Effector memory CD8-positive, alpha-beta T cell (primary cell): ENCODE results near the gene PTPN5.
A peak's percentile ranks its signal among the peaks of the same experiment; 100 is the strongest.

Experiments used
- ATAC-seq: fragments of 150-1000 bp; cut with Tn5 transposase; replicated peaks from 2 replicates; pipeline ENCODE4 v1.10.0; 2021; ENCODE audit warnings: mild to moderate bottlenecking, moderate library complexity
- DNase-seq, 3 experiments: peaks; one replicate each; pipeline ENCODE4 v3.0.0; 2021
- H3K27ac Mint-ChIP-seq, 2 donors: one replicate each; pipeline ENCODE4 v1.8.0; 2022; ENCODE audit warnings: mild to moderate bottlenecking in 2 of 2, mixed read lengths in 2 of 2, moderate library complexity in 2 of 2
- H3K27me3 Mint-ChIP-seq, 2 donors: one replicate each; pipeline ENCODE4 v1.8.0; 2022; ENCODE audit warnings: mixed read lengths in 2 of 2
- H3K36me3 Mint-ChIP-seq: one replicate; pipeline ENCODE4 v1.8.0; 2022; ENCODE audit warnings: mild to moderate bottlenecking, moderate library complexity, mixed read lengths; ENCODE audit not compliant: insufficient read depth
- H3K4me1 Mint-ChIP-seq, 2 donors: one replicate each; pipeline ENCODE4 v1.8.0; 2022; ENCODE audit warnings: low read depth in 2 of 2, mixed read lengths in 2 of 2
- H3K4me3 Mint-ChIP-seq, 2 donors: one replicate each; pipeline ENCODE4 v1.8.0; 2022; ENCODE audit warnings: mild to moderate bottlenecking in 2 of 2, mixed read lengths in 2 of 2, moderate library complexity in 2 of 2
- H3K9me3 Mint-ChIP-seq, 2 donors: one replicate each; pipeline ENCODE4 v1.8.0; 2022; ENCODE audit warnings: mixed read lengths in 2 of 2

Gene PTPN5

DNA sequence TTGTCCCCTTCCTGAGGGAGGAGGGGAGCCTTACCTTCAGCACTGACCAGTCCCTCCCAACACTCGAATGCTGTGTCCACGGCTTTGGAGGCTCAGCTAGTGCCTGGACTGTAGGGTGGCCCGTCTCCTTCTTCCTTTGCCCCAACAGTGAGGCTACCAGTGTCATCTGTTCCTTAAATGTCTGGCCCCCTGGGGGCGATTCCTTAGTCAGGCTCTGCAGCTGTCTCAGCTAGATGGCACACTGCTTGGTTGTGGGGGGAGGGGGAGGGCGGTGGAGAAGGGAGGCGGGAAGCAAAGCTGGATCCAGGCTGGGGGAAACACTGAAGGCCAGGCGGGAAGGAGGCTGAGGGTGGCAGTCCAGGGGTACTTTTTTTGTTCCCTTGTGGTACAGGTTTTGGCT lies 65.6 kb downstream of the PTPN5 start, which contains the start of gene IGSF22:
TSS of gene IGSF22 (minus strand) at position 149 of the 400 bp plus-strand sequence. CDS start 1,952 bp downstream, outside the sequence.
- ATAC-seq (no peak), DNase-seq (no peak)
- no peaks in the 10 kb centered on the region for H3K36me3 Mint-ChIP-seq
- H3K27ac Mint-ChIP-seq = no peak within 1 kb of the TSS
- H3K4me3 Mint-ChIP-seq = no peak within 1 kb of the TSS
- H3K27me3 Mint-ChIP-seq = no peaks in the 10 kb centered on the region
- no peaks in the 10 kb centered on the region for H3K9me3 Mint-ChIP-seq
- H3K4me1 Mint-ChIP-seq = peaks cover 0 to 12% of the 10 kb centered on the region in 2 donors

DNA sequence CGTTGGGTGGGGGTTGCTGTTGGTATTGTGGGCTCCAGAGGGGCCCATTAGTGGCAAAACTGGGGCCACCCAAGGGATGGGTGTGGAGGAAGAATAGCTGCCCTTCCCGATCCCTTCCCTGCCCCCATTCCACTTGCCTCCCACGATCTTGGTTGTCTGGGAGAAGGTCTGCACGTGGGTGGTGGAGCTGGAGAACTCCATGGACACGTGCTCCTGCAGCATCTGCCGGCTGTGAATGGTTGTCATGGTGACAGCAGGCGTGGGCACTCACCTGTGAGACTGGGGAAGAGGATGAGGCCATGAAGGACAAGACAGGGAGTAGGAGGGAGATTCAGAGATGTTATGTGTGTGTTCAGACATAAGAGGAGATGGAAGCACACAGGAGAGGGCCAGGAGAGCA lies 67.6 kb downstream of the PTPN5 start:
- H3K4me3 Mint-ChIP-seq = no peak overlapping the region
- ATAC-seq = no peak
- no peaks in the 10 kb centered on the region for H3K27me3 Mint-ChIP-seq
- no peak overlapping the region for H3K27ac Mint-ChIP-seq
- peaks cover 0 to 19% of the 10 kb centered on the region in 2 donors for H3K4me1 Mint-ChIP-seq
- no peaks in the 10 kb centered on the region for H3K36me3 Mint-ChIP-seq
- no peak for DNase-seq
- no peaks in the 10 kb centered on the region for H3K9me3 Mint-ChIP-seq

DNA sequence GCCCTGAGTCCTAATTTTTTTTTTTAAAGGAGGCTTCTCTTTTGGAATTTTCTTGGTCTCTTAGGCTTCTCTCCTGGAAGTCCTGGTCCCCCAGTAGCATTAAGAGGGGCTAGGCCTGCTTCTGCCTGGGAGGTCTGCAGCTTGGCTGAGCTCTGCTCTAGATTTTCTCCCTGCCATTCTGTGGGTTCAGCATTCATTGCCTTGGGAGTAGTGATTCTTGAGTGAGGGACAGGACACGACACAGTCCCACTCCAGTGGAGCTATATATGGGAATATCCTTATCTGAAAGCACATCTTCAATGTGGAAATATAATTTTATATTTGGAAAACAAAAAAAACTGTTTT lies 69.3 kb downstream of the PTPN5 start:
- Mint-ChIP-seq H3K27ac (peak overlapping the region in 1 of 2 donors; percentile 69), H3K4me3 (peak overlapping the region; percentile 90 to 96), H3K4me1 (peaks cover 0 to 16% of the 10 kb centered on the region in 2 donors), H3K27me3 (no peaks in the 10 kb centered on the region), H3K9me3 (no peaks in the 10 kb centered on the region), H3K36me3 (no peaks in the 10 kb centered on the region)
- ATAC-seq (no peak), DNase-seq (no peak)

DNA sequence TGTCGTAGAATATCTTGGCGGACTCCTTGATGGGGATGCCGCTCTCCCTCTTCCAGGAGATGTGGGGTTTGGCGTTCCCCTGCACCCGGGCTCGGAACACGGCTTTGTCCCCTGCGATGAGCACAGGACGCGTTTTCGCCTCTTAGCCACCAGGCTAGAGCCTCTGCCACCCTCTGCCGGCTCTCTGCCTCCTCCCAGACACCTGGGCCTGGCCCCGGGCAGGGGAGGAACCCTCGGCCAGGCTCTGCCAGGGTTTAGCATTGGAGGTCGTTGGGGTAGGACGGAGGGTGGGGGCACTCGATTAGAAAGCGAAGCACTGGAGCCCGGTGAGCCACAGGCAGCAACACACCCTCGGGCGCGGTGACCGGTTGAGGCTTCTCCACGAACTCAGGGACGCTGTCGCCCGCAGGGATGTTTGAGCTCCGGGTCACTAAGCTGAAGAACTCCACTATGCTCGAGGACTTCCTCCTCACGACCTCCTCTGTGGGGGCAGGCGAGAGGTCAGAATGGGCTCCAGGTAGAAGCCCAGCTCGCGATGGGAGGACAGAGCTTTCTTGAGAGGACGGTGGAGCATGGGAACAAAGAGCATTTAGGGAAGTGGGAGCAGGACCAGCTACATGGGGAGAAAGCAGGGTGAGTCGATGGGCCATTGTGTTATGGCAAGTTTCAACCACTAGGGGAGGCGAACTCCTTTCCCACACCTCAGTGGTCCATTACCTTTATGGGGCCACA lies 69.9 kb downstream of the PTPN5 start:
- H3K9me3 Mint-ChIP-seq = no peaks in the 10 kb centered on the region
- peak; percentile 71 for ATAC-seq
- H3K4me1 Mint-ChIP-seq = peaks cover 0 to 16% of the 10 kb centered on the region in 2 donors
- H3K27ac Mint-ChIP-seq = peak overlapping the region; percentile 22 to 69
- no peaks in the 10 kb centered on the region for H3K36me3 Mint-ChIP-seq
- peak; percentile 32 to 48 (median 39) for DNase-seq
- H3K4me3 Mint-ChIP-seq = peak overlapping the region; percentile 90 to 96
- H3K27me3 Mint-ChIP-seq = no peaks in the 10 kb centered on the region

DNA sequence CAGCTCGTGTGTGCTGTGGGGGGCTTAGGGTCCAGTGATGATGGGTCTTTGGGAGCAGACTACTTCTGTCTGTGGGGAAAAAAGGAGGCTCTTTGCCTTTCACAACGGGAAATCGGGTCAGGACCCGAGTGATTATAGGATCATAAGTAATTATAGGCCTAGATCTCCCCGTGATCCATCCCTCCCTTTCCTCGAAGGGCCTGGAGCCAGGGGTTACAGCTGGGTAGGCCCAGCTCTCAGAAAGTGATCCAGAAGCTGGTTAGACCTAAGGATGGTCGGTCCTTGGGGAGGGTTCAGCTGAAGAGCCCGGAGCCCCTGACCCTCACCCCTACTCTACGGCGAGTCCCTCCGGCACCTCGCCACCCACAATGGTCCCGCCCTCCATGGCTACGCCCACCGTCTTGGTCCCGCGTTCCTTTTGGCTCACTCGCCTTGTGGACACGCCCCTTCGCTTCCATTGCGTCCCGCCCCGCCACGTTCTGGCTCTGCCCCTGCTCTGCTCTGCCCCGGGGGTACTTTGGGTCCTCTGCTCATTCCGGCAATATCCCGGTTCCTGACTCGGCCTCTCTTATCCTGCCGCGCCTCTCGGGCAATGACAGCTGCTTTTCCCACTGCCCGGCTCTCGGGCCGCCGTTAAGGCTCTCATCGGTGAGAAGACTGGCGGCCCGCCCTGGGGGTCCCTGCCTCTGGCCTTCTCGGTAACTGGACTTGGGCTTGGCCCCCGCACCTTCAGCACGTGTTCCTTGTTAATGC lies 70.6 kb downstream of the PTPN5 start:
- Mint-ChIP-seq H3K27me3 (no peaks in the 10 kb centered on the region), H3K36me3 (no peaks in the 10 kb centered on the region), H3K4me1 (peaks cover 0 to 16% of the 10 kb centered on the region in 2 donors), H3K9me3 (no peaks in the 10 kb centered on the region), H3K27ac (peak overlapping the region in 1 of 2 donors; percentile 69), H3K4me3 (peak overlapping the region; percentile 90 to 96)
- ATAC-seq (peak; percentile 93), DNase-seq (peak; percentile 78 to 84 (median 79))

DNA sequence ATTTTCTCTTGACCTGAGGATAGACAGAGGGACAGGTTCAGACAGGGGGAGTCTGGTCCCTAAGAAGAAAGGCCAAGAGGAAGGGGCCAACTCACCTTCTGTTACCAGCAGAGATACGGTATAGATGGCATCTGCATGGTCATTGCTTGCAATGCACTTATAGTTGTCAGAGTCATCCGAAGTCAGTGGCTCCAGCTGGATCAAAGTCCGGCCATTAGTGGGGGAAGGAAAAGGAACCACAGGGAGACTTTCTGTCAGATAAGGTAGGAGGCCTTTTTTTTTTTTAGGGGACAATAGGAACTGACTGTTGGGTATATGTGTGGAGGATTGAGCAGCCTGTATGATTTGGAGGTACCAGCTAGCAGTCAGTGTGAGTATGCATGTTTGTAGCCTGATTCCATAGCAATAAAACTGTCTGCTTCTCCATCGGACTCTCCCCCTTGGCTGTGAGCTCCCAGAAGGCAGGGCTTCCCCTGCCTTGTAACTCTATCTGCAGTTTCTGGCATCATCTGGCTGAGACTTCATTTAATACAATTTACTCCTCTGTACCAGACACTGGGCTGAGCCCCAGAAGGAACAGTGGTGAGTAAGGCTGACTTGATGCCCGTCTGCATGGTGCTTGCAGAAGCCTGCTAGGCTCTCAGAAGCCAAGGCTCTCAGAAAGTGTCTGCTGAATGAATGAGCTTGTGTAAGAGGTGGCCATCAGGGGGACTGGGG lies 71.3 kb downstream of the PTPN5 start:
- Mint-ChIP-seq H3K9me3 (no peaks in the 10 kb centered on the region), H3K27ac (no peak overlapping the region), H3K36me3 (no peaks in the 10 kb centered on the region), H3K4me3 (peak overlapping the region; percentile 90 to 96), H3K27me3 (peaks cover 0 to under 1% of the 10 kb centered on the region in 2 donors), H3K4me1 (peaks cover 0 to 16% of the 10 kb centered on the region in 2 donors)
- ATAC-seq (no peak), DNase-seq (no peak)

DNA sequence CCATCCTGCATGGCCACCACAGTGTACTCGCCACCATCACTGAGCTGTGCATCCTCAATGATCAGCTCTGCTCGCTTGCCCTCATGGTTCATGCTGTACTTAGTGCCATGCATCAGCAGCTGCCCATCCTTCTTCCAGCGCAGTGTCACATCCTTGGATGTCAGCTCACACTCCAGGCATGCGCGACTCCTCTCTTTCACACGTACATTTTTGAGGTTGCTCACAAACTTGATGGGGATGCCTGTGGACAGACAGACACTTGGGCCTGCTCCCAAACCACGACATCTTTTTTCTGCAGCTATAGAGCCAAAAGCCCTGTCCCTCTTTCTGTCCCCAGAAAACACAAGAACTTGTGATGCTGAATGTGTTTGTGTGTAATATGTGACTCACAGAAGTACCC lies 76.1 kb downstream of the PTPN5 start:
- Mint-ChIP-seq H3K4me3 (no peak overlapping the region), H3K27me3 (peaks cover 0 to 19% of the 10 kb centered on the region in 2 donors), H3K4me1 (peaks cover 0 to 2% of the 10 kb centered on the region in 2 donors), H3K27ac (no peak overlapping the region), H3K9me3 (no peaks in the 10 kb centered on the region), H3K36me3 (no peaks in the 10 kb centered on the region)
- ATAC-seq = no peak
- no peak for DNase-seq

DNA sequence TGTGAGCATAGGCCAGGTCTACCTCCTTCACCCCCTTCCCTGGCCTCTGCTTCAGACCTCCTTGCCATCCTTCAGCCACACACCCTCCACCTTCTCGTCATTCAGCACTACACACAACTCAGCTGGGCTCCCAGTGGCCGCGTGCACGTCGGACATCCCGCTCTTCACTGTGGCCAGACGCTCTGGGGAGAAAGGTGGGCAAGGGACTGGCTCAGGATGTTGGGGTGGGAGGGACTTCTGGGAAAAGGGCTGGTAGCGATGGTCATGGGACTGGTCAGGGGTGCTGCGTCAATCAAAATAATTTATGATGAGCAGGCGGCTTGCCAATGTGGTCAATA lies 77.2 kb downstream of the PTPN5 start:
- Mint-ChIP-seq H3K27me3 (peaks cover 0 to 19% of the 10 kb centered on the region in 2 donors), H3K9me3 (no peaks in the 10 kb centered on the region), H3K4me1 (no peaks in the 10 kb centered on the region), H3K36me3 (no peaks in the 10 kb centered on the region), H3K27ac (no peak overlapping the region), H3K4me3 (no peak overlapping the region)
- ATAC-seq (no peak), DNase-seq (no peak)

DNA sequence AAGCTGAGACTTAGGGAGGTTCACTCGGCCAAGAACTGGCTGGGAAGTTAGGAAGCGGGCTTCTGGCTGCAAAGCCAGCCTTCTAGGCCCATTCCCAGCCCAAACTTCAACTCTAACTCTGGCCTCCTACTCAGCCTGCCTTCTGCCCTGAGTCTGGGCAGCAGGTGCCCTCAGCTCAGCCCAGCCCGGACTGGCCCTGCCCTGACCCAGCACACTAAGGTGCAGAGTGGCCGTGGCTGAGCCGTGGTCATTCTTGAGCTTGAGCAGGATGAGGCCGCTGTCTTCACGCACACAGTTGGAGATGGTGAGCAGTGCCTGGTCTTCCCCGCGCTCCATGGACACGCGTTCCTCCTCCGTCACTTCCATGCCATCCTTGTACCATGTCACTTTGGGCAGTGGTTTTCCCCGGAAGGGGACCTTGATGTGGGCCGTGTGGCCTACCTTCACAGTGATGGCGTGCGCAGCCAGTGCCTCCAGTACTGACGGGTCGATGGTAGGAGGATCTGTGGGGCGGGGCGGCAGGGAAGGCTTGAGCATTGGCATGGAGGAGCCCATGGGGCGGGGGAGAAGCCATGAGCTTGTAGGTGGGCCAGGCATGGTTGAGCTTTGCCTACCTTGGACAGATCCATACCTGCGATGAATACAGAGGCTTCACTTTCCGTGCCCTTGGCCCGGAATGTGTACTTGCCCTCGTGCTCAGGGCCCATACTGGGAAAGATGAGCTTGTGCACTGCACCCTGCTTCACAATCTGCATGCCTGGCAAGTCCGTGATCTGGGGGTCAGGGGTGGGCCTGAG lies 77.8 kb downstream of the PTPN5 start:
- H3K4me3 Mint-ChIP-seq = no peak overlapping the region
- H3K27me3 Mint-ChIP-seq = peaks cover 0 to 19% of the 10 kb centered on the region in 2 donors
- H3K4me1 Mint-ChIP-seq = no peaks in the 10 kb centered on the region
- H3K9me3 Mint-ChIP-seq = no peaks in the 10 kb centered on the region
- ATAC-seq = no peak
- H3K27ac Mint-ChIP-seq = no peak overlapping the region
- H3K36me3 Mint-ChIP-seq = no peaks in the 10 kb centered on the region
- DNase-seq = no peak

DNA sequence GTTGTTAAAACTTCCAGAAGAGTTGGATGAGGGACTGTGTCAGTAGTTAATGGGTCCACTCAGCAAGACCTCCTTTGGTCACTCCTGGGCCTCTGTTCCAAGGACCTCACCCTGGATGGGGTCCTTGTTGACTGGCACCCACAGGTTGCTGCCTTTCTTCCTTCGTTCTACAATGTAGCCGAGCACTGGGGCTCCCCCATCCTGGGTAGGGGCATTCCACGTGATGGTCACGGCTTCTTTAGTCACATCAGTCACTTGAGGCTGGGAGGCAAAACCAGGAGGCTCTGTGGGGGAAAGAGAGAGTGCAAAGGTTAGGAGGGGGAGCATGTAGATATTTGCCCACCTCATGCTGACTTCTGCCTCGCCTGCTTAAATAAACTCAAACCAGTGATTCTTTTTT lies 81.1 kb downstream of the PTPN5 start:
- peaks cover 8 to 13% of the 10 kb centered on the region in 2 donors for H3K4me1 Mint-ChIP-seq
- H3K9me3 Mint-ChIP-seq = no peaks in the 10 kb centered on the region
- H3K27me3 Mint-ChIP-seq = peaks cover 10 to 27% of the 10 kb centered on the region in 2 donors
- H3K36me3 Mint-ChIP-seq = peaks cover 6% of the 10 kb centered on the region
- H3K27ac Mint-ChIP-seq = peak overlapping the region in 1 of 2 donors; percentile 20
- DNase-seq (no peak), ATAC-seq (no peak)
- H3K4me3 Mint-ChIP-seq = no peak overlapping the region

DNA sequence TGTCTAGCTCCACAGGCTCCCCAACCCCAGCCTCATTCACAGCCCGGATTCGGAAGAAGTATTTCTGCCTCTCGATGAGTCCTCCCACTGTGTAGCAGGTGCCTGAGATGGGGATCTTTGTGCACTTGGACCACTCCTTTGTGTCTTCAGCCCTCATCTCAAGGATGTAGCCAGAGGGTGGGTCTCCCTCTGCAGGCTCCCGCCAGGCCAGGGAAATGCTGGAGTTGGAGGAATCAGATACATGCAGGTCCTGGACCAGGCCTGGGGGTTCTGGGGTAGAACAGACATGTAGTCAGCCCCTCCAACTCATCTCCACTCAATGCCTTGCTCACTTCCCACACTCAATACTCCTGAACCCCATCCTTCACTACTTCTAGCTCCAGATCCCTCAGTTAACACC lies 82.2 kb downstream of the PTPN5 start:
- H3K27me3 Mint-ChIP-seq = peaks cover 10 to 18% of the 10 kb centered on the region in 2 donors
- peaks cover 13 to 16% of the 10 kb centered on the region in 2 donors for H3K4me1 Mint-ChIP-seq
- no peak overlapping the region for H3K27ac Mint-ChIP-seq

DNA sequence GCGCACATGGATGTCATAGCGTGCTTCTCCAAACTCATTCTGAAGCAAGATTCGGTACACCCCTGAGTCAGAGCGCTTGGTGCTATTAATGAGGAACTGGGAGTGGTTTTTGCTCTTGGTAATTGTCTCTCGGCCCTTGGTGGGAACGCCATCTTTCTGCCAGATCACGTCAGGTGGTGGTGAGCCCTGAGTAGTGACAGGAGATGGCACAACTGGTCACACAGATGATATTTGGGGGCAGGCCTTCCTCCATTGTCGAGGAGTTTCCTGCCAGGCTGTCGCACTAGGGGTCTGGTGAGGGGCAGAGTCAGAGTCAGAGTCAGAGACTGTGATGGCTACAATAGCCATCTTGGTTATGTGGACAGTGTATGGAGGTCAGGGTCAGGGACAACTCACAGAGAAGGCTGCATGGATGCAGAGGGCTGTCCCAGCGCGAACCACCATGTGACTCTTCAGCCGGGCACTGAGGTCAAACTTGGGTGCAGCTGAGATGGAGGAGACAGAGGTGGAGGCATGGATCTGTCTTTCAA lies 83.7 kb downstream of the PTPN5 start:
- Mint-ChIP-seq H3K4me1 (peaks cover 13 to 16% of the 10 kb centered on the region in 2 donors), H3K4me3 (no peak overlapping the region), H3K27me3 (peaks cover 10 to 12% of the 10 kb centered on the region in 2 donors), H3K9me3 (no peaks in the 10 kb centered on the region), H3K27ac (peak overlapping the region in 1 of 2 donors; percentile 52), H3K36me3 (peaks cover 6% of the 10 kb centered on the region)
- ATAC-seq = no peak
- DNase-seq = no peak

More for the DNA sequence above, 82.2 kb downstream of the PTPN5 start:
- DNase-seq (no peak), ATAC-seq (no peak)
- peaks cover 6% of the 10 kb centered on the region for H3K36me3 Mint-ChIP-seq
- no peak overlapping the region for H3K4me3 Mint-ChIP-seq
- no peaks in the 10 kb centered on the region for H3K9me3 Mint-ChIP-seq
